ENCODE results near the gene HLA-DMB.

The HLA-DMB gene

DNA sequence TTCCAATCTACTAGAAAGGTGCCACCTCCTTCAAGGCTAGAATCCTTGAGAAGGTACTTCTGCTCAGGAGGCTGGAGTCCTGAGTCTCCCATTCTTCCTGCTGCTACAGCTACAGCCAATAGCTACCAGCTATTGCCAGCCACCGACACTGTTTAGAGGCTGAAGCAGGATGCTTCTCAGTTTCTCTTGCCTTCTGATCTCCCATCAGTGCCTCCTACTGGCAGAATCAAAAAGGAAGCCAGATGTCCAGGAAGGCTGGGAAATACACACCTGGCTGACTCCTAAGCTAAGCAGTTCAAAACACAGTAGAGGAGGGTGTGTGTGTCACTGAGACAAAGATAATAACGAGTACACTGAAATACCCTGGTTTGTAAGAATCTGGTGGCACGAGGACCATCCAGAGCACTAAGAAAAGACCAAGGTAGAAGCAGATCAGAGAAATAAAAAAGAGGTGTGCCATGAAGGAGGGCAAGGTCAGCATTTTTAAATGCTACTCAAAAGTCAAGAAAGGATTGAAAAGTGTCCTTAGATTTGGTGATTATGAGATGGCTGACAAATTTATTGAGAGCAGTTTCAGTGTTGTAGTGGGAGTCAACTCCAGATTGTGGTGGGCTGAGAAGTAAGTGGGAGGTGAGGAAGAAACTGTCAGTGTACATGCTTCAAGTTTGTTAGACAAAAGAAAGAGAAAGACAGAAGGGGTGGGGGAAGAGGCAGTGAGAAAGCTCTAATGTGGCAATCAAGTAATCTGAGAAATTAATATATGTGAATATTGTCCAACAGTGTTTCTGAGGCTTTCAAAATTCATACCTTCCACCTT lies 14.4 kb upstream of the HLA-DMB start:
- Histone ChIP-seq H3K36me3 (ENCODE audit: insufficient read depth, low read depth, low read length) (no peaks in the 10 kb centered on the region), H3K9me3 (ENCODE audit: insufficient read depth, low read depth, low read length) (no peaks in the 10 kb centered on the region), H3K4me3 (ENCODE audit: low read length) (no peak overlapping the region), H3K9ac (ENCODE audit: low read depth, low read length) (no peak overlapping the region), H3K27ac (ENCODE audit: low read length) (no peak overlapping the region), H3K4me1 (ENCODE audit: insufficient read depth, low read length) (no peaks in the 10 kb centered on the region), H3K27me3 (ENCODE audit: insufficient read depth, low read length) (no peaks in the 10 kb centered on the region)

GRCh38 chr6:32954267-32954666 lies 13.4 kb upstream of the HLA-DMB start:
- H3K27ac ChIP-seq (ENCODE audit: low read length) = no peak overlapping the region
- H3K27me3 ChIP-seq (ENCODE audit: insufficient read depth, low read length) = no peaks in the 10 kb centered on the region
- no peaks in the 10 kb centered on the region for H3K36me3 ChIP-seq (ENCODE audit: insufficient read depth, low read depth, low read length)
- H3K4me3 ChIP-seq (ENCODE audit: low read length) = no peak overlapping the region
- H3K4me1 ChIP-seq (ENCODE audit: insufficient read depth, low read length) = no peaks in the 10 kb centered on the region
- H3K9me3 ChIP-seq (ENCODE audit: insufficient read depth, low read depth, low read length) = no peaks in the 10 kb centered on the region
- no peak overlapping the region for H3K9ac ChIP-seq (ENCODE audit: low read depth, low read length)

DNA sequence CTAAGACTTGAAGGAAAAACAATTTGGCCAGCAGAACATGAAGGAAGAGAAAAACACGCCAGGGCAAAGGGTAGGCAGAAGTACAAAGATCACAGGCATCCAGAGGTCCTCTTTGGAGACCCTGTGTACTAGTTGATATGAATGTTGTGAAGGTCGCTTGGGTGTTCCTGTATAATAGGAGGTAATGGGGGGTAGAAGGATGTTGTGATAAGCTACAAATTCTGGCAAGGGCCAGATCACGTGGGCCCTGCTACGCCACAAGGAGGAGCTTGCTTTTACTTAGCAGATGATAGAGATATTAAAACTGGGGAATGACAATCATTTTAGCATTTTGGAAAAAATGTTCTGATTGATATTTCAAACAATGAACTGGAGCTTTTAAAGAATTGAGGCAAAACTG lies 12.9 kb upstream of the HLA-DMB start:
- H3K36me3 ChIP-seq (ENCODE audit: insufficient read depth, low read depth, low read length) = no peaks in the 10 kb centered on the region
- H3K27me3 ChIP-seq (ENCODE audit: insufficient read depth, low read length) = no peaks in the 10 kb centered on the region
- H3K27ac ChIP-seq (ENCODE audit: low read length) = no peak overlapping the region
- no peaks in the 10 kb centered on the region for H3K4me1 ChIP-seq (ENCODE audit: insufficient read depth, low read length)
- no peak overlapping the region for H3K4me3 ChIP-seq (ENCODE audit: low read length)
- no peaks in the 10 kb centered on the region for H3K9me3 ChIP-seq (ENCODE audit: insufficient read depth, low read depth, low read length)
- no peak overlapping the region for H3K9ac ChIP-seq (ENCODE audit: low read depth, low read length)

DNA sequence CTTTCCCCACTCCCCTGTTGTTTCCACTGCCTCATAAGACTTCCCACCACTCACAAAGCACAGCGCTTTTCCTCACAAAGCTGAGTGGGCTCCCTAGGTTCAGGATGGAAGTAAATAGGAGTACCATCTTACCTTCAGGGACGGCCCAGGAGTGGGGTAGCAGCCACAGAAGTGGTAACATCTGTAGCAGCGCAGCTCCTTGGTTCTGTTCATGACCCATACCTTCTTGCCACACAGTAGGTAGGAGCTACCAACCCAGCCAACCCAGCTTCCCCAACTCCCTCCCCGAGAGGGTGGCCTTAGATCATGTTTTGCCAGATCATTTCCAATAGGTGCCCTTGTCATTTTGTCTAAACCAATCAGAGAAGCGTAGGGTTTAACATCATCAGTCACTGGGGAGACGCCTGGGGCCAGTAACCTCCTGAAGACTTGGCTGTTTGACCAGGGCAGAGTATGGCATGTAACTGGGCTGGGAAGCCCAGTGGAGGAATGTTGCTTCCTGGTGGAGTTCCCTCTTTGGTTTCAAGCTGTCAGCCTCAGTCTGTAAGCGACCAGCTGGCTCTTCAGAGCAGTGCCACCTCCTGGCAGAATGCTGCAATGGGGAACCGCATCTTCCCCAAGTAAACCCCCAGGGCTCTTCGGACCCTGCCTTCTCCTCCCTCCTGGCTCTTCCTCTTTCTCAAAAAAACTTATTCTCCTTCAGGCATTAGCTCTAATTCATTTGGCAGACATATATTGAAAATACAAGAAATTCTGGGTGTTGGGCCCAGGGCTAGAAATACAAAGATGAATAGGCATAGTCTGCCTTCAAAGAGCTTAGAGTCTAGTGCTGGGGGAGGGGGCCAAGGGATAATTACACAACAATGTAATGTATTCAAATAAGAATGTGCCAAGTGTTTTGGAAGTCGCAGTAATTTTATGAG lies 12.2 kb upstream of the HLA-DMB start, which contains the start of gene HLA-DMA:
HLA-DMA (minus strand) TSS at position 281 of the 923 bp plus-strand sequence; CDS start at position 220, 61 bp downstream.
- Histone ChIP-seq H3K27ac (ENCODE audit: low read length) (no peak within 1 kb of the TSS), H3K4me3 (ENCODE audit: low read length) (peak within 1 kb of the TSS; percentile 42)

DNA sequence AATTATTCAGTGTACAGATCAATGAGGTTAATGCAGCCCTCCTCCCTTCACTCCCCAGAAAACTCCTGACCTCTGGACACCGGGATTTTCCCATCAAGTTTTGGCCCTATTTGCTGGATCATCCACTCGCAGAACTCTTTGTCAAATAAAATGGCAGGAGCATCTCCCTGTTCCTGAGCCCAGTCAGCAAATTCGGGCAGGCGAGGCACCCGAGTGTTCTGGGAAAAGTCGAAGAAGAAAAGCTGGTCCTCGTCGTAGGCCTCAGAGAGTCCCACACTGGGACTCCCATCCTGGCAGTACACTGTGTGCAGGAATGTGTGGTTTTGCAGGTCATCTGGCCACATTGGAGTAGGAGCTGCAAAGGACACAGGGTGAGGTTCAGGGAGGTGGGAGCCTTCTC lies 9.6 kb upstream of the HLA-DMB start:
- no peak overlapping the region for H3K27ac ChIP-seq (ENCODE audit: low read length)
- H3K4me1 ChIP-seq (ENCODE audit: insufficient read depth, low read length) = no peaks in the 10 kb centered on the region

More for the DNA sequence above, 12.2 kb upstream of the HLA-DMB start, which contains the start of gene HLA-DMA:
- H3K9ac ChIP-seq (ENCODE audit: low read depth, low read length) = no peak within 1 kb of the TSS
- no peaks in the 10 kb centered on the region for H3K27me3 ChIP-seq (ENCODE audit: insufficient read depth, low read length)
- no peaks in the 10 kb centered on the region for H3K9me3 ChIP-seq (ENCODE audit: insufficient read depth, low read depth, low read length)
- H3K36me3 ChIP-seq (ENCODE audit: insufficient read depth, low read depth, low read length) = no peaks in the 10 kb centered on the region
- no peaks in the 10 kb centered on the region for H3K4me1 ChIP-seq (ENCODE audit: insufficient read depth, low read length)

DNA sequence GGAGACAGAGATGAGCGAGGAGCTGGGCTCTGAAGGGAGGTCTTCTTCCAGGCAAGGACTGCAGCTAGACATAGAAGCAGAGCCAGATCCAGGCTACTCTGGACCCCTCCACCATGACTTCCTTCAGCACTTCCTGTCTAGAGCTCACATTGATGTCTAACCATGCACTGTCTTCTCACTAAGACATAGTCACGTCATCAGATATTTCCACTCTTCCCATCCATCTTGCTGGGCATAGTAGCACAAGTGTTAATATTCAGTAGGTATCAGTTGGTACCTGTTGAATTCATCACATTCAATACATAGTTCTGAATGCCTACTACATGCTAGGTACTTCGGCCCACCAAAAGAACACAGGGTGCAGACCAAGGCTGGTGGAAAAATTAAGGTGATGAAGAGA lies 9.2 kb upstream of the HLA-DMB start:
- no peak overlapping the region for H3K9ac ChIP-seq (ENCODE audit: low read depth, low read length)
- H3K36me3 ChIP-seq (ENCODE audit: insufficient read depth, low read depth, low read length) = no peaks in the 10 kb centered on the region
- no peak overlapping the region for H3K4me3 ChIP-seq (ENCODE audit: low read length)
- no peak overlapping the region for H3K27ac ChIP-seq (ENCODE audit: low read length)
- no peaks in the 10 kb centered on the region for H3K4me1 ChIP-seq (ENCODE audit: insufficient read depth, low read length)
- H3K9me3 ChIP-seq (ENCODE audit: insufficient read depth, low read depth, low read length) = no peaks in the 10 kb centered on the region
- H3K27me3 ChIP-seq (ENCODE audit: insufficient read depth, low read length) = no peaks in the 10 kb centered on the region

More for the DNA sequence above, 9.6 kb upstream of the HLA-DMB start:
- Histone ChIP-seq H3K4me3 (ENCODE audit: low read length) (no peak overlapping the region), H3K9me3 (ENCODE audit: insufficient read depth, low read depth, low read length) (no peaks in the 10 kb centered on the region), H3K9ac (ENCODE audit: low read depth, low read length) (no peak overlapping the region), H3K27me3 (ENCODE audit: insufficient read depth, low read length) (no peaks in the 10 kb centered on the region), H3K36me3 (ENCODE audit: insufficient read depth, low read depth, low read length) (no peaks in the 10 kb centered on the region)

- Histone ChIP-seq H3K36me3 (ENCODE audit: insufficient read depth, low read depth, low read length) (no peaks in the 10 kb centered on the region), H3K9ac (ENCODE audit: low read depth, low read length) (no peak overlapping the region), H3K9me3 (ENCODE audit: insufficient read depth, low read depth, low read length) (no peaks in the 10 kb centered on the region), H3K27ac (ENCODE audit: low read length) (no peak overlapping the region), H3K27me3 (ENCODE audit: insufficient read depth, low read length) (no peaks in the 10 kb centered on the region), H3K4me3 (ENCODE audit: low read length) (no peak overlapping the region), H3K4me1 (ENCODE audit: insufficient read depth, low read length) (no peaks in the 10 kb centered on the region)
These were observed 8.3 kb upstream of the HLA-DMB start for GRCh38 chr6:32949113-32949512.

DNA sequence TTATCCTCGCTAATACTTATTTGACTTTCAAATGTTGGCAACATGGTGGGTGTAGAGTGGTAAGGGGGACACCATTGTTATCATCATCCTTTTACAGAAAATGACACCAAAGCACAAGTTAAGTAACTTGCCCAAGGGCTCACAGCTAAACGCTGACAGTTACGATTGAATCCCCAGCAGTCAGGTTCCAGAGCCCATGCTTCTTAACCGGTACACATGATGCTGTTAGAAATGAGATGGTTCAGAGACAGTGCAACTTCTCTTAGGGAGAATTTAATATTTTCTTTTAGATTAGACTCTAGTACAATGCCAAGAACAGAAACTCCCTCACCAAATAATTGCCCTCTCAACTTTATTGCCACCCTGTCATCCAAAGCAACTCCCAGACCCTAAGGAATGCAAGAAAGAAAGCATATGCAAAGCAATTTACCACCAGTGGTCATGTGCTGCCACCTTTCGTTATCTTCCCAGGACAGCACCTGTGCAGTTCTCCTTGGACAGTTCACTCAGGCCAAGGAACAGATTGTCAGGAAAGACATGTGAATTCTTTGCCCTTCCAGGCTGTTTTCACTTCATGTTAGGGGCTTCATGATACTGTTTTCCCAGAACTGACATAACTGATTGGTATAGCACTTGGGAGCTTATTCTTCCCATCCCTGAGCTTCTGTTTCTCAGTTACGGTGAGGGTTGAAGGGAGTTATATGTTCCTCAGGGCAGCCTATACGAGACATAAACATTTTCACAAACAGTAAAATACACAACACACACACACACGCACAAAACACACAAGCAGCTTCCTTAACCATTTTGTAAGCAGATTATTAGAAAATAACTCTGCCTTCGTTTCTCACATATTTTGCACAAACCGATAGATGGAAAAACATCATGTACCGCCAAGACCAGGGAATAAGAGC lies 7.0 kb upstream of the HLA-DMB start:
- H3K4me3 ChIP-seq (ENCODE audit: low read length) = no peak overlapping the region
- no peaks in the 10 kb centered on the region for H3K36me3 ChIP-seq (ENCODE audit: insufficient read depth, low read depth, low read length)
- no peak overlapping the region for H3K27ac ChIP-seq (ENCODE audit: low read length)
- H3K4me1 ChIP-seq (ENCODE audit: insufficient read depth, low read length) = no peaks in the 10 kb centered on the region
- H3K9me3 ChIP-seq (ENCODE audit: insufficient read depth, low read depth, low read length) = no peaks in the 10 kb centered on the region
- no peak overlapping the region for H3K9ac ChIP-seq (ENCODE audit: low read depth, low read length)
- no peaks in the 10 kb centered on the region for H3K27me3 ChIP-seq (ENCODE audit: insufficient read depth, low read length)

- Histone ChIP-seq H3K4me1 (ENCODE audit: insufficient read depth, low read length) (no peaks in the 10 kb centered on the region), H3K9me3 (ENCODE audit: insufficient read depth, low read depth, low read length) (no peaks in the 10 kb centered on the region), H3K36me3 (ENCODE audit: insufficient read depth, low read depth, low read length) (no peaks in the 10 kb centered on the region), H3K27me3 (ENCODE audit: insufficient read depth, low read length) (no peaks in the 10 kb centered on the region), H3K9ac (ENCODE audit: low read depth, low read length) (no peak overlapping the region), H3K27ac (ENCODE audit: low read length) (no peak overlapping the region), H3K4me3 (ENCODE audit: low read length) (no peak overlapping the region)
These were observed 6.1 kb upstream of the HLA-DMB start for GRCh38 chr6:32946893-32947292.

DNA sequence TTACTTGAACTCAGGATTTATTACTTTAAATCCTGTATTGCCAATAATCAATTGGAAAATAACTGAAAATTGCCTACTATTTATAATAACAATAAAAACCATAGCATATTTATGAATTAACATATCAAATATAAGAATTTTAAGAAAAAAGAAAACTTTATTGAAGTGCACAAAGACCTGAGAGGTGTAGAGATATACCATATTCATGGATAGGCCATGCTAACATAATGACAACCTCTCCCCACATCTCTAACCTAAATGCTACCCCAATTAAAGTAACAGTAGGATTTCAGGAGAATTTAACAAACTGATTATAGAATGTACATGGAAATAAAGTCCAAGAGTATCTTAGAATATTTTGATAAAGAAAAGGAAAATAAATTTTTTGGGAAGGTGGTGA lies 5.1 kb upstream of the HLA-DMB start:
- Histone ChIP-seq H3K27me3 (ENCODE audit: insufficient read depth, low read length) (no peaks in the 10 kb centered on the region), H3K4me3 (ENCODE audit: low read length) (no peak overlapping the region), H3K4me1 (ENCODE audit: insufficient read depth, low read length) (no peaks in the 10 kb centered on the region; the same call in 1 of the 2 replicates), H3K27ac (ENCODE audit: low read length) (no peak overlapping the region), H3K9ac (ENCODE audit: low read depth, low read length) (no peak overlapping the region), H3K36me3 (ENCODE audit: insufficient read depth, low read depth, low read length) (no peaks in the 10 kb centered on the region), H3K9me3 (ENCODE audit: insufficient read depth, low read depth, low read length) (no peaks in the 10 kb centered on the region)

Data from iPS-20b (cell line).